ENCODE data around the gene RAB31. TPM values are rescaled to one million over a fixed set of nuclear protein-coding genes. Genes with fewer than 3 reads are reported as not detected.
"Not testable (repeated sequence)": the region's sequence is repeated elsewhere in the genome, so short reads cannot be mapped to it uniquely, and the experiment has no call there.

RAB31 gene
- total RNA-seq, 2 donors from 2014 or later = 7.7 to 86.9 TPM

DNA sequence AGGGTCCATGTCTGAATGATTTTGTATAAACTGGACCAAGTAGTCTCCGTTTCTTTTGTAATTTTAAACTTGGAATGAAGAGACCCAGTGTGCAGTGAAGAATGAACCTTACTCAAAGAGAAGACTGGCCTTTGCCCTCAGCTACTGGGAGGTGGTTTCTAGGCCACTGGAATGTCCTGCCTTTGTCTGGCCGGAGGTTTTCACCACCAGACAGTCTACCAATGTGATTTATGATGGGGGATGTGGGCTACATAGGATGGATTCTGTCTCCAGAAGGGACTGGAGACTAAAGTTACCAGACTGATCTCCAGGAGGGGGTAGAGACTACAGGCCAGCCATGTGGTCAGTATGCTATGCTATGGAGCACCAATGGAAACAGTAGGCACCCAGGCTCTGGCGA lies 42.8 kb upstream of the RAB31 start:
- Histone ChIP-seq H3K36me3 (no peaks in the 10 kb centered on the region), H3K27me3 (replicated peaks; ENCODE audit: insufficient read depth) (no peaks in the 10 kb centered on the region), H3K9me3 (no peaks in the 10 kb centered on the region), H3K4me1 (replicated peaks) (no peaks in the 10 kb centered on the region), H3K4me3 (no peak overlapping the region), H3K27ac (no peak overlapping the region)
- no peak for DNase-seq (ENCODE audit: low spot score)
- intact Hi-C loops (cut with DNase I) = no loop called here
- WGBS = 83% methylated on average over 3 of the region's 3 CpGs
- TF ChIP-seq POLR2A (IDR thresholded peaks at IDR 0.05) (no peak), POLR2AphosphoS5 (IDR thresholded peaks at IDR 0.05) (no peak)
- TF ChIP-seq, protein P1, sequence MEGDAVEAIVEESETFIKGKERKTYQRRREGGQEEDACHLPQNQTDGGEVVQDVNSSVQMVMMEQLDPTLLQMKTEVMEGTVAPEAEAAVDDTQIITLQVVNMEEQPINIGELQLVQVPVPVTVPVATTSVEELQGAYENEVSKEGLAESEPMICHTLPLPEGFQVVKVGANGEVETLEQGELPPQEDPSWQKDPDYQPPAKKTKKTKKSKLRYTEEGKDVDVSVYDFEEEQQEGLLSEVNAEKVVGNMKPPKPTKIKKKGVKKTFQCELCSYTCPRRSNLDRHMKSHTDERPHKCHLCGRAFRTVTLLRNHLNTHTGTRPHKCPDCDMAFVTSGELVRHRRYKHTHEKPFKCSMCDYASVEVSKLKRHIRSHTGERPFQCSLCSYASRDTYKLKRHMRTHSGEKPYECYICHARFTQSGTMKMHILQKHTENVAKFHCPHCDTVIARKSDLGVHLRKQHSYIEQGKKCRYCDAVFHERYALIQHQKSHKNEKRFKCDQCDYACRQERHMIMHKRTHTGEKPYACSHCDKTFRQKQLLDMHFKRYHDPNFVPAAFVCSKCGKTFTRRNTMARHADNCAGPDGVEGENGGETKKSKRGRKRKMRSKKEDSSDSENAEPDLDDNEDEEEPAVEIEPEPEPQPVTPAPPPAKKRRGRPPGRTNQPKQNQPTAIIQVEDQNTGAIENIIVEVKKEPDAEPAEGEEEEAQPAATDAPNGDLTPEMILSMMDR (IDR thresholded peaks at IDR 0.05) = no peak

DNA sequence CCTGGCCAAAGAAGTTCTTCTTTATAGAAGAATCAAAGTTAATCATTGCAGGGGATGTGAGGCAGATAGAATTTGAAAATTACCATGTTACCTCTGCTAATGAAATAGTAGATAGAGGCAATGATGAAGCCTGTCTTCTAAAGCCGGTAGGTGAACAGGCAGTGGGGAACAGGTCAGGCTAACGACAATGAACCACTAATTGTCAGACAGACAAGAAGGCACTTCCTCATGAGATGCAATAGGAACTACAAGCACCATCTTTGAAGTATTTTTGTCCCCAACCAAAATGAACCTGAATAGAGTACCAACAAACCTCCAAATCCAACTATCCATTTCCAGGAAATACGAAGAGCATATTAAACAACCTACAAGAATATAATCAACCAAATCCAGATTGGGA lies 41.6 kb upstream of the RAB31 start:
- 92% methylated on average over 3 of the region's 3 CpGs for WGBS
- TF ChIP-seq POLR2A (IDR thresholded peaks at IDR 0.05) (no peak), POLR2AphosphoS5 (IDR thresholded peaks at IDR 0.05) (no peak)
- TF ChIP-seq, protein P1 (IDR thresholded peaks at IDR 0.05) = no peak
- Histone ChIP-seq H3K36me3 (no peaks in the 10 kb centered on the region), H3K4me3 (no peak overlapping the region), H3K27ac (no peak overlapping the region), H3K4me1 (replicated peaks) (no peaks in the 10 kb centered on the region), H3K27me3 (replicated peaks; ENCODE audit: insufficient read depth) (no peaks in the 10 kb centered on the region), H3K9me3 (no peaks in the 10 kb centered on the region)
- intact Hi-C loops (cut with DNase I) = no loop called here
- no peak for DNase-seq (ENCODE audit: low spot score)

DNA sequence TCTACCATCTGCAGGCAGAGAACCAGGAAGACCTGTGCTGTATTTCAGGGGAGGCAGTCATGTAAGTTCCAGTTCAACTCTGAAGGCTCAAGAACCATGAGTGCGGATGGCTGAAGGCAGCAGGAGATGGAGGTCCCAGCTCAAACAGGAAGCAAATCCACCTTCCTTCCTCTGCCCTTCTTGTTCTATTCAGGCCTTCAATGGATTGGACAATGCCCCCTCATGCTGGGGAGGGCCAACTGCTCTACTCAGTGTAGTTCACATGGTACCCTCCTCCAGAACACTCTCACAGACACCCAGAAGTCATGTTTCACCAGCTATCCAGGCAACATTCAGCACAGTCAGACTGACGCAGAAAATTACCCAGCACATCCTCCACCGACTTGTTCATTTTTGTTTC lies 39.1 kb upstream of the RAB31 start:
- Histone ChIP-seq H3K27me3 (replicated peaks; ENCODE audit: insufficient read depth) (no peaks in the 10 kb centered on the region), H3K36me3 (no peaks in the 10 kb centered on the region), H3K9me3 (no peaks in the 10 kb centered on the region), H3K4me3 (no peak overlapping the region), H3K4me1 (replicated peaks) (no peaks in the 10 kb centered on the region), H3K27ac (no peak overlapping the region)
- TF ChIP-seq POLR2AphosphoS5 (IDR thresholded peaks at IDR 0.05) (no peak), POLR2A (IDR thresholded peaks at IDR 0.05) (no peak)
- TF ChIP-seq, protein P1 (IDR thresholded peaks at IDR 0.05) = no peak
- intact Hi-C loops (cut with DNase I) = no loop called here
- WGBS = 98% methylated on average over 3 of the region's 3 CpGs
- DNase-seq (ENCODE audit: low spot score) = no peak

DNA sequence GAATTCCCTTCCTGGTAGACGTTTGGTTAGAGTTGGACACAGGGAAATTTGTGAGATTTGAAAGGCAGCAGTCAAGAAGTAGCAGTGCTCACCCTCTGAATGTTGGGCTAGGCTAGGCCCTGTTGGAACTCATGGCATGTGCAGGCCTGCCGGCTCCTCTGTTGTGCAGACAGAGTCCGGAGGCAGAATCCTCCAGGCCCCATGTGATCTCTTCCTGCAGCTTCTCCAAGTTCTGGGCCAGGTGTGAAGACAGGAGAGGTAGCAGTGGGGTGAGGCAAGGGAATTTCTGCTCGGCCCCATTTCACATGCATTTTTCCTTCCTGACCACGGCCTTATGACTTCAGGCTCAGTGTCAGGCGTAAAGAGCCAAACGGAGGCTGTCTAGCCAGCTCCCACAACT lies 36.9 kb upstream of the RAB31 start:
- no peak for DNase-seq (ENCODE audit: low spot score)
- no peak overlapping the region for H3K4me3 ChIP-seq
- H3K27ac ChIP-seq = no peak overlapping the region
- intact Hi-C loops (cut with DNase I) = no loop called here
- no peaks in the 10 kb centered on the region for H3K27me3 ChIP-seq (replicated peaks; ENCODE audit: insufficient read depth)
- H3K9me3 ChIP-seq = no peaks in the 10 kb centered on the region
- TF ChIP-seq POLR2A (IDR thresholded peaks at IDR 0.05) = no peak
- TF ChIP-seq, protein P1 (IDR thresholded peaks at IDR 0.05) = no peak
- no peak for TF ChIP-seq POLR2AphosphoS5 (IDR thresholded peaks at IDR 0.05)
- WGBS = 74% methylated on average over 7 of the region's 7 CpGs
- no peaks in the 10 kb centered on the region for H3K36me3 ChIP-seq
- no peaks in the 10 kb centered on the region for H3K4me1 ChIP-seq (replicated peaks)

DNA sequence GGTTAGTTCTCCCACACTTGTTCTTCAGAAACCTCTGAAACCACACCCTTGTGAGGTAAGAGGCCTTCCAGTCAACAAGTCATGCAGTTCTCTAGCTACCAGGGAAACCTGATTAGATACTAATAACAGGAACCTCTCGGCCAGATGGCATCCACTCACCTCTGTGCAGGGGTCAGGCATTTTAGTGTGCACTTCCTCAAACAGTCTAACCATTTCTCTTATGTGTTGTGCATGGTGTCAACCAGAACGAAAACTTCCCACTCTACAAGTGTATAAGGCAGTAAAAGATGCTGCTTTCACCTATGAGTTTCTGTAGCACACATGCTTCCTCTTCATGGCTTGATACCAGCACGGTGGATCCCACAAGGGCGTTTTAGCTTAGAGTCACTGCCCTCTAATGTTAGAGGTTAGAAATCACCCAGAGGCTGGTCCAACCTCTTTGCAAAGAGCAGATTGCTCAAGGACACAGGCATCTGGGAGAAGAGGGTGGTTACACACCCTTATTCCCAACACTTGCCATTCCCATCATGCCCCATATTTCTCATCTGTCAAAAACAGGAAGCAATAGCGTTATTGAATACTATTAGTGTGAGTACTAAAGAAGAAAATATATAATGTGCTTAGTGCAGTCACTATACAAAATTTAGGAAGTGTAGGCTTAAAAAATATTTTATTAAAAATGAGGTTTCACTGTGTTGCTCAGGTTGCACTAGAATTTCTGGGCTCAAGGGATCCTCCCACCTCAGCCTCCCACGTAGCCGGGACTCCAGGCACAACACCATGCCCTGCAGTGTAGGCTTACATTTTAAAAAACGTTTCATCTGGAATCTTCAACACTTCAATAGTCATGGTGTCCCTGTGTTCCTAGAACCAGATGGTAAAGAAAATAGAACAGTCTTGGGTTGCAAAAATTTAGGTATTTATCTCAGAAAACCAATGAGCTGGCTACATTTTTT lies 34.5 kb upstream of the RAB31 start:
- 55% methylated on average over 8 of the region's 8 CpGs for WGBS
- H3K36me3 ChIP-seq = no peaks in the 10 kb centered on the region
- intact Hi-C loops (cut with DNase I) = no loop called here
- H3K9me3 ChIP-seq = no peaks in the 10 kb centered on the region
- no peak for DNase-seq (ENCODE audit: low spot score)
- TF ChIP-seq POLR2A (IDR thresholded peaks at IDR 0.05) (no peak), POLR2AphosphoS5 (IDR thresholded peaks at IDR 0.05) (no peak)
- TF ChIP-seq, protein P1 (IDR thresholded peaks at IDR 0.05) = no peak
- no peak overlapping the region for H3K27ac ChIP-seq
- H3K27me3 ChIP-seq (replicated peaks; ENCODE audit: insufficient read depth) = no peaks in the 10 kb centered on the region
- no peaks in the 10 kb centered on the region for H3K4me1 ChIP-seq (replicated peaks)
- no peak overlapping the region for H3K4me3 ChIP-seq

DNA sequence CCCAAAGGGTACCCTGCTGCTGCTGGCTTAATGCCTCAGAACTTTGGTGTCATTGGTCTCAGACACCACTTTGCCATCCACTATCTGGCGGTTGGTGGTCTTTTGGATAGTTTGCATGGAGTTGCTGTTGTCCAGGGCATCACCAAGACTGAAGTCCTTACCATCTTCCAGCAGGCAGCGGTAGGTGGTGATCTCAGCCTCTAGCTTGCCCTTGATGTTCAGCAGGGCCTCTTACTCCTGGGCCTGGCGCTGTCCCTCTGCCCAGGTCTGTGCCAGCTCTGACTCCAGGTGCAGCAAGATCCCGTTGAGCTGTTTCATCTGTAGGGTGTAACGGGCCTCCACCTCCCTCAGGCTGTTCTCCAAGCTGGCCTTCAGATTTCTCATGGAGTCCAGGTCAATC lies 29.9 kb upstream of the RAB31 start:
- H3K27me3 ChIP-seq (replicated peaks; ENCODE audit: insufficient read depth); H3K36me3 ChIP-seq; H3K4me3 ChIP-seq; H3K27ac ChIP-seq; intact Hi-C loops (cut with DNase I); DNase-seq (ENCODE audit: low spot score); H3K9me3 ChIP-seq; H3K4me1 ChIP-seq (replicated peaks): not testable (repeated sequence)
- 97% methylated on average over 5 of the region's 5 CpGs for WGBS
